ENCODE results near the gene ZFX.

- TF ChIP-seq CTCF (IDR thresholded peaks at IDR 0.05) (no peak), POLR2A (IDR thresholded peaks at IDR 0.05) (no peak)
These were observed 4.3 kb downstream of the ZFX start for GRCh38 chrX:24153796-24154189.

Data from thyroid gland (tissue), 4 donors.